Thoracic aorta (tissue), 2 donors: ENCODE measurements around the gene DNAJC17. TPM values are rescaled to one million over a fixed set of nuclear protein-coding genes. Genes with fewer than 3 reads are reported as not detected.

Experiments used
- ATAC-seq: fragments of 150-250 bp; one replicate; pipeline ENCODE4 v1.8.0; 2017; ENCODE audit warnings: low read depth; ENCODE audit not compliant: insufficient number of reproducible peaks, low FRiP score
- DNase-seq: peaks from one replicate; pipeline ENCODE4 v3.0.0-alpha.2; 2020; ENCODE audit warnings: low spot score
- H3K27ac ChIP-seq, 2 donors: fragments of 200-600 bp; sonication (generic); 1 replicate in 1 of 2; 2 replicates in 1 of 2; pipeline ENCODE4 v1.5.1; 2016; ENCODE audit warnings: mild to moderate bottlenecking in 2 of 2, moderate library complexity in 2 of 2
- H3K27me3 ChIP-seq: fragments of 200-600 bp; sonication (generic); replicated peaks from 2 replicates; pipeline ENCODE4 v1.6.0; 2016; ENCODE audit warnings: mild to moderate bottlenecking; ENCODE audit not compliant: insufficient read depth
- H3K36me3 ChIP-seq: fragments of 200-600 bp; sonication (generic); one replicate; pipeline ENCODE4 v1.5.1; 2016
- H3K4me1 ChIP-seq, 2 donors: fragments of 200-600 bp; sonication (generic); 1 replicate in 1 of 2; 2 replicates in 1 of 2; pipeline versions ENCODE4 v1.5.1 to v1.6.0; 2016; ENCODE audit warnings: low read depth in 2 of 2, mild to moderate bottlenecking in 1 of 2; ENCODE audit not compliant: control insufficient read depth in 1 of 2
- H3K4me3 ChIP-seq: fragments of 200-600 bp; sonication (generic); 2 replicates; pipeline ENCODE4 v1.5.1; 2016; ENCODE audit warnings: mild to moderate bottlenecking
- H3K9me3 ChIP-seq: fragments of 200-600 bp; sonication (generic); 2 replicates; pipeline ENCODE4 v1.5.1; 2016
- total RNA-seq, 2 donors: library from RNA; depleted of rRNA; stranded (reverse); fragments of >200 nt; gene quantifications; one replicate each; pipeline versions ENCODE4 v1.1.0 to v1.2.3, GENCODE V29; 2016
- TF ChIP-seq, protein P1 (sequence below): fragments of 200-600 bp; sonication (generic); IDR thresholded peaks from one replicate; pipeline ENCODE4 v1.5.1; 2019; ENCODE audit warnings: antibody characterized with exemption

The DNAJC17 gene
- total RNA-seq, 2 donors from 2014 or later, result 6.1 to 20.4 TPM

DNA sequence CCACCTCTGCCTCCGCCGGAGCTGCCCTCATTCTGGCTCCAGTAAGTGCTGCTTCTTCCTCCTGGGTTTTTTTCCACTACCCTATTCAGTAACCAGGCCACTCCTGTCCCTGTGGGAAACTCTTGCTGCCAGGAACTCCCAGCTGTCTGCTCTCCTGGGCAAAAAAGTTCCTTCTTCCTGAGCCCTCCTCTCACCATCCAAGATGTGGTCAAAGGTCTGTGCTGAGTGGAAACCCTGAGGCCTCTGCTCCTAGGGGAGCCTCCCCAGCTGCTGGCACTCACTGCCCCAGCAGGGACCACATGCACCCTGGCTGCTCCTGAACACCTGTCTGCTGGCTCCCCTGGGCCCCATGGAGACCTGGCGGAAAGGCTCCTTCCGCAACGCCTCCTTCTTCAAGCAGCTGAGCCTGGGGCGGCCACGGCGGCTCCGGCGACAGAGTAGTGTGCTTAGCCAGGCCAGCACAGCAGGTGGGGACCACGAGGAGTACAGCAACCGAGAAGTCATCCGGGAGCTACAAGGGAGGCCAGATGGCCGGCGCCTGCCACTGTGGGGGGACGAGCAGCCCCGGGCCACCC is 37.0 kb downstream of the DNAJC17 start:
- Histone ChIP-seq H3K4me1 (peaks cover 12 to 17% of the 10 kb centered on the region in 2 donors), H3K36me3 (peaks cover 30% of the 10 kb centered on the region), H3K9me3 (no peaks in the 10 kb centered on the region), H3K4me3 (no peak overlapping the region), H3K27me3 (no peaks in the 10 kb centered on the region), H3K27ac (no peak overlapping the region)
- no peak for ATAC-seq
- no peak for DNase-seq
- TF ChIP-seq, protein P1, sequence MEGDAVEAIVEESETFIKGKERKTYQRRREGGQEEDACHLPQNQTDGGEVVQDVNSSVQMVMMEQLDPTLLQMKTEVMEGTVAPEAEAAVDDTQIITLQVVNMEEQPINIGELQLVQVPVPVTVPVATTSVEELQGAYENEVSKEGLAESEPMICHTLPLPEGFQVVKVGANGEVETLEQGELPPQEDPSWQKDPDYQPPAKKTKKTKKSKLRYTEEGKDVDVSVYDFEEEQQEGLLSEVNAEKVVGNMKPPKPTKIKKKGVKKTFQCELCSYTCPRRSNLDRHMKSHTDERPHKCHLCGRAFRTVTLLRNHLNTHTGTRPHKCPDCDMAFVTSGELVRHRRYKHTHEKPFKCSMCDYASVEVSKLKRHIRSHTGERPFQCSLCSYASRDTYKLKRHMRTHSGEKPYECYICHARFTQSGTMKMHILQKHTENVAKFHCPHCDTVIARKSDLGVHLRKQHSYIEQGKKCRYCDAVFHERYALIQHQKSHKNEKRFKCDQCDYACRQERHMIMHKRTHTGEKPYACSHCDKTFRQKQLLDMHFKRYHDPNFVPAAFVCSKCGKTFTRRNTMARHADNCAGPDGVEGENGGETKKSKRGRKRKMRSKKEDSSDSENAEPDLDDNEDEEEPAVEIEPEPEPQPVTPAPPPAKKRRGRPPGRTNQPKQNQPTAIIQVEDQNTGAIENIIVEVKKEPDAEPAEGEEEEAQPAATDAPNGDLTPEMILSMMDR, result no peak

DNA sequence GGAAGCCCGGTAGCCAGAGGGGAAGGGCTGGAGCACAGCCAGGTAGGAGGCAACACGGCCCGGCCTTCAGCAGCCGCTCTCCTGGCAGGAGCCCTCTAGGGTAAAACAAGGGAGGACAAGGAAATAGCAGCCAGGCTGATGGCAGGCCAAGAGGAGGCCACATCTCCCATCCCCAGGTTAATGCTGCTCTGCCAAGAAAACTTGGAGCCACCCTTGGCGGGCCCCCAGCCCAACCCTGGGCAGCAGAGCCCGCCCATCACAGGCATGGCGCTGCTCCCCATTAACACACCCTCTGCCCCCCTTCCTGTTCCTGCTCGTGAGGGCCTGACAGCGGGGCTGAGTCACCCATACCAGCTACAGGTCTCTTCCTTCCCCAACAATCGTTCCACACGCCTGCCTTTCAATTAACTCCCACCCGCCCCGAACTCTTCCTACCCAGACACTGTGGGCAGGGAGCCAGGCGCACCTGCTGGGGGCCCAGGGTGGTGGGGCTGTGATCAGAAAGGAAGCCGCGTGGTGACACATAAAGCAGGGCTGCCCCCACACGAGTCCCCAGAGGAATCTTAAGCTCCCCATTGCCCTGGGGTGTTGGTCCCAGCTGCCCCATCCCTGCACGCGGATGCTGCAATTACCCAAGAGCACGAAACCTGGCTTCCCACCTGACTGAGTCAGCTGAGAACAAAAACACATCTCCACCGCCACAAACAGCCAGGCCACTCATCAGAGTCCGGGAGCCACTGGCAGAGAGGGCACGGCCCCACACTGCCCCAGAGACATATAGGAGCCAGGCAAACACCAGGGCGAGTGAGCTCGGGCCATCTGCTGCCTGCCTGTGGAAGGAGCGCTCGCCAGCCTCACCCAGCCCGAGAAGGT is 37.8 kb downstream of the DNAJC17 start, which contains the start of gene C15orf62:
Gene C15orf62, plus strand, starts transcription at position 707 of the 873 bp plus-strand sequence. CDS start 516 bp downstream, outside the sequence.
- no peak for ATAC-seq
- Histone ChIP-seq H3K4me1 (peaks cover 19 to 25% of the 10 kb centered on the region in 2 donors), H3K4me3 (no peak within 1 kb of the TSS), H3K36me3 (peaks cover 22% of the 10 kb centered on the region), H3K27ac (no peak within 1 kb of the TSS), H3K9me3 (no peaks in the 10 kb centered on the region), H3K27me3 (no peaks in the 10 kb centered on the region)
- TF ChIP-seq, protein P1, result no peak
- no peak for DNase-seq

DNA sequence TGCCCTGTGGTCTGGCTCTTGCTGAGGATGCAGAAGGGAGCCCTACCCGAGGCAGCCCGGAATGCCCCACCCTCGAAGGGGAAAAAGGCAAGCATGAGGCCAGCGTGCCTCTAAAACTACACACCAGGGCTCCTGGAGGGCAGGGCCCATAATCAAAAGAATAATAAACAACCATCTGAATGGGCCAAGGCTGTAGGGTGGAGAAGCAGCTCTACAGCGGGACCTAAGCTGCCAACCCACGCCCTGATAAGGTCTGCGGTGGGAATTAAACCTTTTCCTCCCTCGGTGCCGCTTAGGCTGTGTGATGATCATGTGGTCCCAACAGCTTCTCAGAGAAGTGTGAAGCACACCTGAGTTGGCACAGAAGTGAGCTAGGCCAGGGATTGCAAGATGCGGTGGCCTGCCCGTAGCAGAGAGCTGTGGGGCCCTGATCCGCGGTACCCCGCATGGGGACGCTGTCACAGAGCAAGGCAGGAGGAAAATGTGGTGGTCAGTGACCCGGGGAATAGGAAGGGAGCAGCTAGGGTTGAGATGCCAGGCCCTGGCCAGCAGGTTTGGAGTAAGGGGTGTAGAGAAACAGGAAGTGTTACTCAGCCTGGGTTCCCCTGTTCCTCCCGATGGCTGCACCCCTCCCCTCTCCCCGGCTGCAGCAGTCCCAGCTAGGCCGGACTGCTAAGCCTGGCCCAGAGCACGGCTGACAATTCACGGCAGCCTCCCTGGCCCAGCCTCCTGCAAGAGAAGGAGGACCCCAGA is 38.6 kb downstream of the DNAJC17 start:
- no peak for DNase-seq
- TF ChIP-seq, protein P1, result no peak
- ATAC-seq, result no peak
- Histone ChIP-seq H3K9me3 (no peaks in the 10 kb centered on the region), H3K4me1 (peaks cover 19 to 28% of the 10 kb centered on the region in 2 donors), H3K27ac (no peak overlapping the region), H3K4me3 (no peak overlapping the region), H3K27me3 (no peaks in the 10 kb centered on the region), H3K36me3 (peaks cover 14% of the 10 kb centered on the region)

DNA sequence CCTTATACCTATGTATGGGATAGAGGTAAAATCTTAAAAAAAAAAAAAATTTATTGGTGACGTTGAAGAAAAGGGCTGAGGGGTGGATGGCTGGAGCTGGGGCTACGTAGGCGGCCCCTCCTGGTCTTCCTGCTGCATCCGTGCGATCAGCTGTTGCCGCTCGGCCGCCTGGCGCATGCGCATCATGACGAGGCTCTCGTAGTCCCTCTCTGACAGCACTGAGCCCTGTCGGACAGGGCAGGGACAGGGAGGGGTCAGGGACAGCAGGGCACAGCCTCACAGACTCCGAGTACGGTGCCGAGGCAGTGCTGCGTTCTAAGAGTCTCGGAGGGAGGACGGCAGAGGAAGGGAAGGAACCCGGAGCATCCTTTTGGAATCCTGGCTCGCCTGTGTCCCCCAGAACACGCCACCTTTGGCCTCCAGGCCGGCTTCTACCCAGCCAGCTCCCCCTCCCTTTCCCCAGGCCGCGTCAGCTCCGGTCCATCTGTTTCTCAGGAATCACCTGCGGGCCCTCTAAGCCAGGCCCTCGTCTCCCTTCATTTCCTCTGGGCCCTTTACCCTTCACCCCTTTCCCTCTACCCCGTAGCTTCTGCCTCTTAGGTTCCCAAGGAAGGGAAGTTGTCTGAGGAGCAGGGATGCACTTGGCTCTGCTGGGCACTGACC is 39.3 kb downstream of the DNAJC17 start:
- TF ChIP-seq, protein P1, result no peak
- Histone ChIP-seq H3K36me3 (peaks cover 7% of the 10 kb centered on the region), H3K4me1 (peaks cover 19 to 35% of the 10 kb centered on the region in 2 donors), H3K4me3 (no peak overlapping the region), H3K27me3 (no peaks in the 10 kb centered on the region), H3K27ac (no peak overlapping the region), H3K9me3 (no peaks in the 10 kb centered on the region)
- ATAC-seq (no peak), DNase-seq (no peak)
